ENCODE measurements around the gene ITFG2. TPM values are rescaled to one million over a fixed set of nuclear protein-coding genes. Genes with fewer than 3 reads are reported as not detected.

The ITFG2 gene
- total and polyA plus RNA-seq, 2 experiments from 2014 or later, result 30.4 to 45.5 TPM

- Histone ChIP-seq H3K27me3 (no peaks in the 10 kb centered on the region), H3K4me1 (ENCODE audit: low read depth) (peaks cover 3% of the 10 kb centered on the region), H3K9me3 (ENCODE audit: low read depth) (no peaks in the 10 kb centered on the region), H3K27ac (no peak within 1 kb of the TSS), H3K4me3 (no peak within 1 kb of the TSS), H3K36me3 (peaks cover 4% of the 10 kb centered on the region)
- DNase-seq (ENCODE audit: low read depth in 1 of 2, low spot score in 1 of 2), result peak in 1 of 2 donors; percentile 82
- TF ChIP-seq CTCF (IDR thresholded peaks at IDR 0.05; ENCODE audit: low read depth, low read length), result peak; percentile 15
Observed at GRCh38 chr12:2834581-2835491, 22.4 kb downstream of the ITFG2 start, which contains the start of gene NRIP2. Gene NRIP2 (minus strand): TSS chr12:2835035. CDS start chr12:2834983, 52 bp downstream.

- no peaks in the 10 kb centered on the region for H3K27me3 ChIP-seq
- no peak for DNase-seq (ENCODE audit: low read depth in 1 of 2, low spot score in 1 of 2)
- no peak for TF ChIP-seq CTCF (IDR thresholded peaks at IDR 0.05; ENCODE audit: low read depth, low read length)
- H3K4me3 ChIP-seq, result no peak overlapping the region
- H3K36me3 ChIP-seq, result peaks cover 4% of the 10 kb centered on the region
- H3K9me3 ChIP-seq (ENCODE audit: low read depth), result no peaks in the 10 kb centered on the region
- peaks cover 3% of the 10 kb centered on the region for H3K4me1 ChIP-seq (ENCODE audit: low read depth)
- H3K27ac ChIP-seq, result no peak overlapping the region
Observed at GRCh38 chr12:2835691-2836403, 23.4 kb downstream of the ITFG2 start.

GRCh38 chr12:2836574-2836973 is 24.1 kb downstream of the ITFG2 start:
- Histone ChIP-seq H3K36me3 (peaks cover 4% of the 10 kb centered on the region), H3K9me3 (ENCODE audit: low read depth) (no peaks in the 10 kb centered on the region), H3K4me3 (no peak overlapping the region), H3K4me1 (ENCODE audit: low read depth) (peaks cover 3% of the 10 kb centered on the region), H3K27ac (no peak overlapping the region), H3K27me3 (no peaks in the 10 kb centered on the region)
- TF ChIP-seq CTCF (IDR thresholded peaks at IDR 0.05; ENCODE audit: low read depth, low read length), result no peak
- no peak for DNase-seq (ENCODE audit: low read depth in 1 of 2, low spot score in 1 of 2)

- DNase-seq (ENCODE audit: low read depth in 1 of 2, low spot score in 1 of 2), result no peak
- no peaks in the 10 kb centered on the region for H3K9me3 ChIP-seq (ENCODE audit: low read depth)
- H3K27me3 ChIP-seq, result no peaks in the 10 kb centered on the region
- H3K27ac ChIP-seq, result peak overlapping the region; percentile 33
- no peak for TF ChIP-seq CTCF (IDR thresholded peaks at IDR 0.05; ENCODE audit: low read depth, low read length)
- H3K4me3 ChIP-seq, result no peak overlapping the region
- H3K36me3 ChIP-seq, result peaks cover 4% of the 10 kb centered on the region
- peaks cover 12% of the 10 kb centered on the region for H3K4me1 ChIP-seq (ENCODE audit: low read depth)
Observed at GRCh38 chr12:2841056-2841650, 28.7 kb downstream of the ITFG2 start.

- TF ChIP-seq CTCF (IDR thresholded peaks at IDR 0.05; ENCODE audit: low read depth, low read length), result no peak
Observed at GRCh38 chr12:2842948-2843347, 30.5 kb downstream of the ITFG2 start.

More at GRCh38 chr12:2842948-2843347, 30.5 kb downstream of the ITFG2 start:
- Histone ChIP-seq H3K36me3 (peaks cover 4% of the 10 kb centered on the region), H3K4me1 (ENCODE audit: low read depth) (peaks cover 26% of the 10 kb centered on the region), H3K9me3 (ENCODE audit: low read depth) (no peaks in the 10 kb centered on the region), H3K27ac (peak overlapping the region; percentile 72), H3K4me3 (no peak overlapping the region), H3K27me3 (no peaks in the 10 kb centered on the region)
- no peak for DNase-seq (ENCODE audit: low read depth in 1 of 2, low spot score in 1 of 2)
